K562 (cell line): ENCODE results near the gene RAB3GAP1. TPM values are rescaled to one million over a fixed set of nuclear protein-coding genes. Genes with fewer than 3 reads are reported as not detected.

Experiments
- CHD1 ChIP-seq: fragments of 200-600 bp; sonication (generic); IDR thresholded peaks from one replicate; pipeline ENCODE4 v1.6.1; 2012; ENCODE audit warnings: mild to moderate bottlenecking, moderate library complexity, low read length, inconsistent platforms
- DPF2 ChIP-seq: fragments of 450-650 bp; IDR thresholded peaks from 2 replicates; pipeline ENCODE4 v1.6.1; 2016
- ELF1 ChIP-seq: fragments of 200-800 bp; sonication (Bioruptor generic); IDR thresholded peaks from 2 replicates; pipeline ENCODE4 v1.6.1; 2016; ENCODE audit warnings: missing genetic modification characterization, missing compliant biosample characterization
- ERF ChIP-seq: fragments of 450-650 bp; formaldehyde crosslinking; IDR thresholded peaks from 2 replicates; pipeline ENCODE4 v1.4.0; 2020; ENCODE audit warnings: mild to moderate bottlenecking, mixed read lengths
- FOXP4 ChIP-seq: sonication (generic); formaldehyde crosslinking; IDR thresholded peaks from 2 replicates; pipeline ENCODE4 v1.8.0; 2022; ENCODE audit warnings: mild to moderate bottlenecking, missing genetic modification reagents, borderline replicate concordance
- GTF2E2 ChIP-seq: fragments of 200-800 bp; sonication (Bioruptor generic); IDR thresholded peaks from 2 replicates; pipeline ENCODE4 v1.6.1; 2016; ENCODE audit warnings: missing genetic modification characterization, missing compliant biosample characterization
- HNRNPLL ChIP-seq: fragments of 200-400 bp; formaldehyde crosslinking; IDR thresholded peaks from 2 replicates; pipeline ENCODE4 v1.6.1; 2017; ENCODE audit warnings: low read length, low read depth, mild to moderate bottlenecking; ENCODE audit not compliant: poor library complexity, severe bottlenecking
- KDM2B ChIP-seq: fragments of 250-450 bp; sonication (Bioruptor Pico); IDR thresholded peaks from 2 replicates; pipeline ENCODE4 v1.8.0; 2021; ENCODE audit warnings: mild to moderate bottlenecking, moderate library complexity
- KDM5B ChIP-seq: fragments of 200-600 bp; sonication (generic); IDR thresholded peaks from 2 replicates; pipeline ENCODE4 v1.6.1; 2012; ENCODE audit warnings: low read depth, mild to moderate bottlenecking, moderate library complexity, low read length, control low read depth, inconsistent platforms; ENCODE audit not compliant: insufficient replicate concordance
- L3MBTL2 ChIP-seq: fragments of 450-650 bp; IDR thresholded peaks from 2 replicates; pipeline ENCODE4 v1.6.1; 2016; ENCODE audit warnings: mild to moderate bottlenecking, moderate library complexity
- LCOR ChIP-seq: sonication (generic); formaldehyde crosslinking; IDR thresholded peaks from 2 replicates; pipeline ENCODE4 v1.8.0; 2022; ENCODE audit warnings: mild to moderate bottlenecking, missing genetic modification reagents
- NRF1 ChIP-seq, 2 experiments: fragments of 450-650 bp; IDR thresholded peaks in 1 of 2; conservative IDR thresholded peaks in 1 of 2; 2 replicates each; pipeline ENCODE4 v1.6.1; 2014; ENCODE audit warnings: mild to moderate bottlenecking in 2 of 2
- PHF20 ChIP-seq: fragments of 450-650 bp; IDR thresholded peaks from 2 replicates; pipeline ENCODE4 v1.6.1; 2018; ENCODE audit not compliant: partially characterized antibody
- POLR2H ChIP-seq: IDR thresholded peaks from 2 replicates; pipeline ENCODE4 v1.6.1; 2016; ENCODE audit warnings: missing genetic modification characterization, low read depth, mild to moderate bottlenecking, control low read depth, missing compliant biosample characterization, moderate library complexity
- RBBP5 ChIP-seq: fragments of 200-600 bp; sonication (generic); IDR thresholded peaks from 2 replicates; pipeline ENCODE4 v1.6.1; 2012; ENCODE audit warnings: borderline replicate concordance, mild to moderate bottlenecking, low read length, control low read depth, inconsistent platforms; ENCODE audit not compliant: insufficient read depth, poor library complexity, severe bottlenecking
- RBFOX2 ChIP-seq: fragments of 200-400 bp; formaldehyde crosslinking; IDR thresholded peaks from 2 replicates; pipeline ENCODE4 v1.6.1; 2017; ENCODE audit warnings: low read depth, mild to moderate bottlenecking, low read length, moderate library complexity
- SIN3A ChIP-seq, 2 experiments: fragments of 150-350 bp in 1 of 2; IDR thresholded peaks; 2 replicates each; pipeline ENCODE4 v1.6.1; 2011 to 2016; ENCODE audit warnings: borderline replicate concordance in 2 of 2, low read depth in 2 of 2, low read length in 2 of 2, mild to moderate bottlenecking in 2 of 2, moderate library complexity in 2 of 2; ENCODE audit not compliant: control insufficient read depth in 1 of 2
- SRSF3 ChIP-seq: fragments of 200-400 bp; formaldehyde crosslinking; IDR thresholded peaks from 2 replicates; pipeline ENCODE4 v1.6.1; 2016; ENCODE audit warnings: mild to moderate bottlenecking, low read length, moderate library complexity; ENCODE audit not compliant: insufficient read depth
- ZFX ChIP-seq: sonication (generic); formaldehyde crosslinking; IDR thresholded peaks from 2 replicates; pipeline ENCODE4 v1.8.0; 2022; ENCODE audit warnings: mild to moderate bottlenecking, missing genetic modification reagents, moderate library complexity
- ZNF431 ChIP-seq: sonication (generic); formaldehyde crosslinking; IDR thresholded peaks from 2 replicates; pipeline ENCODE4 v1.8.0; 2022; ENCODE audit warnings: mild to moderate bottlenecking, missing genetic modification reagents
- ZNF561 ChIP-seq: fragments of 450-650 bp; formaldehyde crosslinking; conservative IDR thresholded peaks from 2 replicates; pipeline ENCODE4 v1.4.0; 2020; ENCODE audit warnings: mild to moderate bottlenecking, moderate library complexity
- ZNF589 ChIP-seq: fragments of 200-800 bp; sonication (Bioruptor generic); IDR thresholded peaks from 2 replicates; pipeline ENCODE4 v1.6.1; 2016; ENCODE audit warnings: low read depth, missing genetic modification characterization, missing compliant biosample characterization
- ZSCAN32 ChIP-seq: fragments of 450-650 bp; formaldehyde crosslinking; IDR thresholded peaks from 2 replicates; pipeline ENCODE4 v1.4.0; 2020; ENCODE audit warnings: mild to moderate bottlenecking, moderate library complexity
- polyA plus RNA-seq, 8 experiments: library from polyadenylated mRNA; depleted of rRNA in 4 of 8; stranded (reverse) in 5 of 8; unstranded in 3 of 8; fragments of >200 nt; fragmentation: Nextera tagmentation in 2 of 8; fragmentation: Illumina TruSeq in 1 of 8; extraction: Ambion mirVana in 2 of 8; extraction: Trizol in 1 of 8; gene quantifications; 2 replicates each; pipeline versions ENCODE4 v1.2.1 to v1.2.3, GENCODE V29; 2011 to 2014; ENCODE audit warnings: inconsistent platforms in 1 of 8, missing spikeins in 1 of 8
- total RNA-seq, 7 experiments: library from RNA; depleted of rRNA in 6 of 7; stranded (reverse); fragments of >200 nt in 6 of 7; fragmentation: Illumina TruSeq in 2 of 7; extraction: Trizol in 2 of 7; gene quantifications; 2 replicates each; pipeline versions ENCODE4 v1.2.1 to v1.2.3, GENCODE V29; 2011 to 2021; ENCODE audit warnings: low replicate concordance in 1 of 7
- TF ChIP-seq, protein P1 (sequence below): fragments of 450-650 bp; IDR thresholded peaks from 2 replicates; pipeline ENCODE4 v1.6.1; 2014; ENCODE audit warnings: low read depth, mild to moderate bottlenecking, moderate library complexity, borderline replicate concordance

RAB3GAP1 gene
- total and polyA plus RNA-seq, 9 of the 15 experiments (the other 6 are each of a cell fraction or from before 2014, with no cell fraction given), result 15.5 to 48.6 (median 33.0) TPM

DNA sequence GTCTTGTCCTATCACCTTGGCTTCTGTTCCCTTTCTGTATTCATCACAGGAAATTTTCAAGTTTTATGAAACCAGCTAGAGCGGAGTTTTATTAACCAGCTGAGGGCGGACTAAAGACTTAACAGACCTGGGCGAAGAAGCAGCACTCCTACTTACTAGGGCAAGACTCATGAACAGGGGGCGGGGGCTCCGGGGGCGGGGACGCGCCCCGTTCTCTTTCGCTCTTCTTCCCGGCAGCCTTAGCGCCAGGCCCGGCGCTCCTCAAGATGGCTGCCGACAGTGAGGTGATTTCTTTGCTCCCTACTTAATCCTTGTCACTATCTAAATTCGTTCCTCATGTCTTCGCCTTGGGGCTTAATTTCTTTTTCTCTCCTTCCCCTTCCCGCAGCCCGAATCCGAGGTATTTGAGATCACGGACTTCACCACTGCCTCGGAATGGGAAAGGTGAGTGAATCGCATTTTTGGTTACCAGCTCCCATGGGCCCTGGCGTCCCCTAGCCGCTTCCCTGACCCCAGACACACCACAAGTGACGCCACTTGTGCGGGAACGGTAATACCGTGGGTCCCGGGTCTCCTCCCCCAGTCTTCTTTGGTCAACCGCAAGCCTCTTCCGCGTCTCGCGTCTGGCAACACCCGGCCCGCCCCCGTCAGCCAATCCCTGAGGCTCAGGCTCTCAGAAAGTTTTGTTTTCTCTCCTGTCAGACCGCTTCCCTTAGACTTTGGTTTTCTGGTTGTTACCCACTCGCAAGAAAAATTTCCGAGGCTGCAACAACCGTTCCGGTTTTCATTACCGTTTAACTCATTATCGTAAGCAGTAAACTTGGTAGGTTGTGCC lies at the start of gene RAB3GAP1 (continued):
- TF ChIP-seq FOXP4 (CRISPR knock-in tag) (0 out of 2 replicates have a peak, but pooled peaks have one; percentile 18), SRSF3 (no peak), LCOR (CRISPR knock-in tag) (peak; percentile 69; the same call in 1 of the 2 replicates), RBBP5 (peak; percentile 93), CHD1 (peak; percentile 95), SIN3A (IDR thresholded peaks at IDR 0.05; ENCODE audit: borderline replicate concordance in 2 of 2, control insufficient read depth in 1 of 2, low read depth in 2 of 2, low read length in 2 of 2) (peak in 1 of 2 experiments; percentile 66; a peak in 1 of 4 replicates), ERF (CRISPR knock-in tag) (0 out of 2 replicates have a peak, but pooled peaks have one; percentile 28), ZNF431 (CRISPR knock-in tag) (no peak), ZSCAN32 (CRISPR knock-in tag) (no peak), PHF20 (peak; percentile 91), HNRNPLL (peak; percentile 24), GTF2E2 (tag) (peak; percentile 88), KDM2B (CRISPR knock-in tag) (no peak), NRF1 (conservative IDR thresholded peaks at IDR 0.05 in 1 of 2, IDR thresholded peaks at IDR 0.05 in 1 of 2) (0 out of 4 replicates have a peak, but pooled peaks have one; percentile 12 to 38), POLR2H (tag) (peak; percentile 91), ZNF561 (no peak), L3MBTL2 (peak; percentile 34; the same call in 1 of the 2 replicates), KDM5B (peak; percentile 92), RBFOX2 (peak; percentile 81), ZNF589 (peak; percentile 14; the same call in 1 of the 2 replicates), ZFX (CRISPR knock-in tag) (peak; percentile 83), ELF1 (tag) (peak; percentile 52), DPF2 (peak; percentile 69; the same call in 1 of the 2 replicates)
- TF ChIP-seq, protein P1, sequence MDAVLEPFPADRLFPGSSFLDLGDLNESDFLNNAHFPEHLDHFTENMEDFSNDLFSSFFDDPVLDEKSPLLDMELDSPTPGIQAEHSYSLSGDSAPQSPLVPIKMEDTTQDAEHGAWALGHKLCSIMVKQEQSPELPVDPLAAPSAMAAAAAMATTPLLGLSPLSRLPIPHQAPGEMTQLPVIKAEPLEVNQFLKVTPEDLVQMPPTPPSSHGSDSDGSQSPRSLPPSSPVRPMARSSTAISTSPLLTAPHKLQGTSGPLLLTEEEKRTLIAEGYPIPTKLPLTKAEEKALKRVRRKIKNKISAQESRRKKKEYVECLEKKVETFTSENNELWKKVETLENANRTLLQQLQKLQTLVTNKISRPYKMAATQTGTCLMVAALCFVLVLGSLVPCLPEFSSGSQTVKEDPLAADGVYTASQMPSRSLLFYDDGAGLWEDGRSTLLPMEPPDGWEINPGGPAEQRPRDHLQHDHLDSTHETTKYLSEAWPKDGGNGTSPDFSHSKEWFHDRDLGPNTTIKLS, result peak; percentile 38; the same call in 1 of the 2 replicates
